Kidney epithelial cell (primary cell): ENCODE results near the gene ARHGAP22. TPM values are rescaled to one million over a fixed set of nuclear protein-coding genes. Genes with fewer than 3 reads are reported as not detected.

Experiments used
- DNase-seq: peaks from one replicate; pipeline ENCODE4 v3.0.0-alpha.2; 2010; ENCODE audit warnings: low read depth
- H3K27me3 ChIP-seq: 2 replicates; pipeline ENCODE4 v1.6.0; 2011; ENCODE audit warnings: low read length; ENCODE audit not compliant: control insufficient read depth, insufficient read depth
- H3K36me3 ChIP-seq: 2 replicates; pipeline ENCODE4 v1.5.1; 2011; ENCODE audit warnings: low read length; ENCODE audit not compliant: control insufficient read depth, insufficient read depth
- H3K4me3 ChIP-seq: 2 replicates; pipeline ENCODE4 v1.5.1; 2011; ENCODE audit warnings: low read depth, mild to moderate bottlenecking, control low read depth, low read length
- total RNA-seq: library from RNA; depleted of rRNA; stranded (reverse); fragments of >200 nt; gene quantifications from 2 replicates; pipeline ENCODE4 v1.2.3, GENCODE V29; 2015
- TF ChIP-seq, protein P1 (sequence below): IDR thresholded peaks from 2 replicates; pipeline ENCODE4 v1.5.1; 2011; ENCODE audit warnings: mild to moderate bottlenecking, moderate library complexity, low read length, control low read depth, inconsistent platforms; ENCODE audit not compliant: insufficient read depth, poor library complexity, severe bottlenecking

ARHGAP22 gene, protein sequence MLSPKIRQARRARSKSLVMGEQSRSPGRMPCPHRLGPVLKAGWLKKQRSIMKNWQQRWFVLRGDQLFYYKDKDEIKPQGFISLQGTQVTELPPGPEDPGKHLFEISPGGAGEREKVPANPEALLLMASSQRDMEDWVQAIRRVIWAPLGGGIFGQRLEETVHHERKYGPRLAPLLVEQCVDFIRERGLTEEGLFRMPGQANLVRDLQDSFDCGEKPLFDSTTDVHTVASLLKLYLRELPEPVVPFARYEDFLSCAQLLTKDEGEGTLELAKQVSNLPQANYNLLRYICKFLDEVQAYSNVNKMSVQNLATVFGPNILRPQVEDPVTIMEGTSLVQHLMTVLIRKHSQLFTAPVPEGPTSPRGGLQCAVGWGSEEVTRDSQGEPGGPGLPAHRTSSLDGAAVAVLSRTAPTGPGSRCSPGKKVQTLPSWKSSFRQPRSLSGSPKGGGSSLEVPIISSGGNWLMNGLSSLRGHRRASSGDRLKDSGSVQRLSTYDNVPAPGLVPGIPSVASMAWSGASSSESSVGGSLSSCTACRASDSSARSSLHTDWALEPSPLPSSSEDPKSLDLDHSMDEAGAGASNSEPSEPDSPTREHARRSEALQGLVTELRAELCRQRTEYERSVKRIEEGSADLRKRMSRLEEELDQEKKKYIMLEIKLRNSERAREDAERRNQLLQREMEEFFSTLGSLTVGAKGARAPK
- 3.4 and 7.0 TPM in 2 replicates for total RNA-seq

DNA sequence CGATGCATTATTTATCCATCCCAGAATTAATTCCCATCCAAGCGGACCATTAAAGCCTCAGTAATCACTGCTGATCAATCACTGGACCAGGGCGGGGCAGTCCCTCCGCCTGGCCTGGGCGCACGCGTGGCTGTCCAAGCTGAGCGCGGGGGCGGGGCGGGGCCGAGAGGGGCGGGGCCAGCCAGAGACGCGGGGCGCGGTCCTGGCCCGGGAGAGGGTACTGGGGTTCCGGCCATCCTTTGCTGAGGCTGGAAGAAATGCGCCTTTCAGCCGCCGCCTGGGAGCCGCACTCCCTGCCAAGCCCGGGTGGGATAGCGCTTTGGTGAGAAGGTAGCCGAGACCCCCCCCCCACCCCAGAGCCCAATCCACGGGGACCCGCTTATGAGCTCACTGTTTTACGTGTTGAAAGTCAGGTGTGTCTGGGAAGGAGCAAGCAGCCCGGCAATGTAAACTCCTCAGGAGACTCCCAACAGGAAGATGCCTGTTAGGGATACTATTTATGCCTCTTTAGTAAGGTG lies at the start of gene ARHGAP22:
TSS of gene ARHGAP22 (minus strand) at position 83 of the 518 bp plus-strand sequence. CDS start 277 bp downstream, outside the sequence.
- peak within 1 kb of the TSS; percentile 62 for H3K4me3 ChIP-seq
- no peaks in the 10 kb centered on the region for H3K27me3 ChIP-seq
- DNase-seq, result no peak
- H3K36me3 ChIP-seq, result no peaks in the 10 kb centered on the region
- TF ChIP-seq, protein P1, sequence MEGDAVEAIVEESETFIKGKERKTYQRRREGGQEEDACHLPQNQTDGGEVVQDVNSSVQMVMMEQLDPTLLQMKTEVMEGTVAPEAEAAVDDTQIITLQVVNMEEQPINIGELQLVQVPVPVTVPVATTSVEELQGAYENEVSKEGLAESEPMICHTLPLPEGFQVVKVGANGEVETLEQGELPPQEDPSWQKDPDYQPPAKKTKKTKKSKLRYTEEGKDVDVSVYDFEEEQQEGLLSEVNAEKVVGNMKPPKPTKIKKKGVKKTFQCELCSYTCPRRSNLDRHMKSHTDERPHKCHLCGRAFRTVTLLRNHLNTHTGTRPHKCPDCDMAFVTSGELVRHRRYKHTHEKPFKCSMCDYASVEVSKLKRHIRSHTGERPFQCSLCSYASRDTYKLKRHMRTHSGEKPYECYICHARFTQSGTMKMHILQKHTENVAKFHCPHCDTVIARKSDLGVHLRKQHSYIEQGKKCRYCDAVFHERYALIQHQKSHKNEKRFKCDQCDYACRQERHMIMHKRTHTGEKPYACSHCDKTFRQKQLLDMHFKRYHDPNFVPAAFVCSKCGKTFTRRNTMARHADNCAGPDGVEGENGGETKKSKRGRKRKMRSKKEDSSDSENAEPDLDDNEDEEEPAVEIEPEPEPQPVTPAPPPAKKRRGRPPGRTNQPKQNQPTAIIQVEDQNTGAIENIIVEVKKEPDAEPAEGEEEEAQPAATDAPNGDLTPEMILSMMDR, result no peak

DNA sequence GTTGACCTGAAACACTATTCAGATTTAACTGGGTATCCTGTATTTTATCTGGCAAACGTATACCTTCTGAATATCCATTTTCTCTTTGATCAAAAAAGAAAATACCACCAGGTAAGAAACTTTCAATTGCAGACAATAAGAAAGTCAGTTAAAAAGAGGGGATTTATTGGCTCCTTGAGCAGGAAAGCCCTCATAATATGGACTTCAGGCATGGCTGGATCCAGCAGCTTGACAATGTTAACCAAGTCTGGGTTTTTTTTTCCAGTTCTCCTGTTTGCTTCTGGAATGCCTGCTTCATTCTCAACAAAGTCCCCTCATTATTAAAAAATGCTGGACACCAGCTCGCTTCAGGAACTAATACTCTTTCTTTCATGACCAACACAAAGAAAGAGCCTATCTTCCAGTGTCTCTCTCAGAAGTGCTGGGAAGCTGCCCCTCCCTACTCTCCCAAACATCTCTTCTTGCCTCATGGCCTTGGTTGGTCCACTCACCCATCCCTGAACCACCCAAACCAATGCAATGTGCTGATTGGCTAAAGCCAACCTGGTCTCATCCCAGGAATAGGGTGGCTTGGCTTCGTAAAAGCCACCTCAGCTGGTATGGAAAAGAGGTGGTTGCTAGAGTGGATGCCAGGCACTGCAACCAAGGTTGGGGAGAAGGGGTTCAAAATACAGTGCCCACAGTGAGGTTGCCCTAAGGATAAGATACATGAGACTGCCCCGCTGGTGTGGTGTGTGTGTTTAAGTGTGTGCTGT lies 49.2 kb upstream of the ARHGAP22 start:
- H3K27me3 ChIP-seq, result no peaks in the 10 kb centered on the region
- H3K36me3 ChIP-seq, result no peaks in the 10 kb centered on the region
- TF ChIP-seq, protein P1, result no peak
- H3K4me3 ChIP-seq, result no peak overlapping the region
- DNase-seq, result no peak

DNA sequence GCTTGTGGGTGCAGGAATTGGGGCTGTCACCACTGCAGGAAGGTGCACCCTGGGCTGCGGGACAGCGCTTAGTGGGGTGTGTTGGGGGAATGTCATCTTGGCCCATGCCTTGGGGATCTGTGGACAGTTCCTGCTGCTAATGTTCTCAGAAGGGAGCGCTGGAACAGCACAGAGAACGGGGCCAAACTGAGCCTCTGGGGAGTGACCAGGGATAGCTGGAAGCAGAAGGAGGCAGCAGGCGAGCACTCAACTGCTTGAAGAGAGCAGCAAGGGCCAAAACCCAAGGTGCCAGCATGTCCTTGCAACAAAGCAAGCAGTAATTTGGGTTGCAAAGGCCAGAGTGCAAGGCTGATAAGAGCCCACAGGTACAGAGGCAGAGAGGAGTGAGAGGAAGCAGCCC lies 48.5 kb upstream of the ARHGAP22 start:
- TF ChIP-seq, protein P1, result no peak
- no peak overlapping the region for H3K4me3 ChIP-seq
- no peak for DNase-seq
- H3K36me3 ChIP-seq, result no peaks in the 10 kb centered on the region
- no peaks in the 10 kb centered on the region for H3K27me3 ChIP-seq

DNA sequence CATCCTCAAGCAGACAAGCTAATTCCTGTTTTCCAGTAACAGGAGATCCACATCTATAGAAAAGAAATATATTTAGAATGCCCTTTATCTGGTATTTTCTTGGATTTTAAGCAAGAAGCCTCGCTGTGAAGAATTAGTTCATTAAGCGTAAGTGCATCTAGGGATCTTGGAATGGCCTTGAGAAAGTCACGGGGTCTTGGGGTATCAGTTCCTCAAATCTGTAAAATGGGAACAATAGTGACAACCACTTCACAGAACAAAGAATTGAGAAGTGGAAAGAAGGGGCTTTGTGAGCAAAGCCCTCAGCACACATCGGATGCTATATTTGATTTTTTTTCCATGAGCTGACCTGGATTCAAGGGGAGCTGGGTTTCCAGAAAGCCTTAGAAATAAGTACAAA lies 47.5 kb upstream of the ARHGAP22 start:
- no peak overlapping the region for H3K4me3 ChIP-seq
- DNase-seq, result no peak
- H3K36me3 ChIP-seq, result no peaks in the 10 kb centered on the region
- TF ChIP-seq, protein P1, result no peak
- no peaks in the 10 kb centered on the region for H3K27me3 ChIP-seq

DNA sequence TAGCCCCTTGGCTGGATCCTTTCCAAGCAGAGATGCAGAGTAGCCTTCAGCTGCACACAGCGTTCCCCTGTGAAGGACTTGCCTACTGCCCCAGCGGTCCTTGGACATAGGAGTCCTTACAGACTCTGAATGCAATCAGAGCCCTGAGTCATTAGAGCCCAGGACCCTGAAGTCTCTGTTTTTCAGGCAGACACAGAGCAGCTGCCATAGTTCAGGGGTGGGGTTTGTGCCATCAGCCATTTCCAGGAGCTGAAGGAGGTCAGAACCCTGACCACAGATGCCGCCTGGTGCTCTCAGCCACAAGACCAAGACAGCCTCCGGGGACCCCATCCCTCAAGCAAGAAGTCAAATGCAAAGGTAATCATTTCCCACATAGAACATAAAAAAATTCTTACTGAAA lies 47.0 kb upstream of the ARHGAP22 start:
- DNase-seq, result no peak
- Histone ChIP-seq H3K36me3 (no peaks in the 10 kb centered on the region), H3K4me3 (no peak overlapping the region), H3K27me3 (no peaks in the 10 kb centered on the region)
- TF ChIP-seq, protein P1, result no peak
